ENCODE results near the gene OPN5.

- TF ChIP-seq POLR2AphosphoS5 (IDR thresholded peaks at IDR 0.05; ENCODE audit: low read depth, low read length) (no peak), CTCF (IDR thresholded peaks at IDR 0.05) (no peak), YY1 (IDR thresholded peaks at IDR 0.05; ENCODE audit: low read depth) (no peak), RFX5 (IDR thresholded peaks at IDR 0.05; ENCODE audit: low read length) (no peak), FOXJ3 (CRISPR knock-in tag; IDR thresholded peaks at IDR 0.05) (no peak), MXI1 (IDR thresholded peaks at IDR 0.05; ENCODE audit: low read depth, low read length) (no peak), SMC3 (IDR thresholded peaks at IDR 0.05; ENCODE audit: low read depth, low read length) (no peak), TAF1 (IDR thresholded peaks at IDR 0.05; ENCODE audit: borderline replicate concordance, low read depth, low read length) (no peak), RAD21 (IDR thresholded peaks at IDR 0.05; ENCODE audit: low read length) (no peak), USF1 (IDR thresholded peaks at IDR 0.05; ENCODE audit: borderline replicate concordance, low read depth) (no peak), ZBTB33 (IDR thresholded peaks at IDR 0.05; ENCODE audit: borderline replicate concordance, low read depth) (no peak), JUND (IDR thresholded peaks at IDR 0.05) (no peak)
Measured at GRCh38 chr6:47785182-47785581, 3.4 kb downstream of the OPN5 start.

All from SK-N-SH (cell line).